Lower leg skin (tissue), 3 donors: ENCODE measurements around the gene LCE3B.

Experiments used
- CTCF ChIP-seq, 3 donors: fragments of 450-650 bp; IDR thresholded peaks; one replicate each; pipeline ENCODE4 v1.5.1; 2016; ENCODE audit warnings: antibody characterized with exemption in 3 of 3, mild to moderate bottlenecking in 3 of 3, moderate library complexity in 2 of 3
- POLR2A ChIP-seq, 2 donors: fragments of 450-650 bp; IDR thresholded peaks; one replicate each; pipeline ENCODE4 v1.6.1; 2016 to 2017; ENCODE audit warnings: antibody characterized with exemption in 2 of 2, mild to moderate bottlenecking in 1 of 2, moderate library complexity in 1 of 2

GRCh38 chr1:152577168-152577567, 36.4 kb upstream of the LCE3B start:
- TF ChIP-seq CTCF (IDR thresholded peaks at IDR 0.05) (no peak), POLR2A (IDR thresholded peaks at IDR 0.05) (no peak)
